Lower leg skin (tissue), 3 donors: Measurements from ENCODE around the gene OR8B2.

Experiments used
- CTCF ChIP-seq, 3 donors: fragments of 450-650 bp; IDR thresholded peaks; one replicate each; pipeline ENCODE4 v1.5.1; 2016; ENCODE audit warnings: antibody characterized with exemption in 3 of 3, mild to moderate bottlenecking in 3 of 3, moderate library complexity in 2 of 3
- POLR2A ChIP-seq, 2 donors: fragments of 450-650 bp; IDR thresholded peaks; one replicate each; pipeline ENCODE4 v1.6.1; 2016 to 2017; ENCODE audit warnings: antibody characterized with exemption in 2 of 2, mild to moderate bottlenecking in 1 of 2, moderate library complexity in 1 of 2

GRCh38 chr11:124415356-124415923, 31.1 kb upstream of the OR8B2 start:
- no peak for TF ChIP-seq POLR2A (IDR thresholded peaks at IDR 0.05)
- no peak for TF ChIP-seq CTCF (IDR thresholded peaks at IDR 0.05)
